ENCODE measurements around the gene MTUS2. TPM values are rescaled to one million over a fixed set of nuclear protein-coding genes. Genes with fewer than 3 reads are reported as not detected.
"Not testable (repeated sequence)": the region's sequence is repeated elsewhere in the genome, so short reads cannot be mapped to it uniquely, and the experiment has no call there.

MTUS2 gene
- total RNA-seq, 1 donor from 2014 or later: 5.1 TPM

DNA sequence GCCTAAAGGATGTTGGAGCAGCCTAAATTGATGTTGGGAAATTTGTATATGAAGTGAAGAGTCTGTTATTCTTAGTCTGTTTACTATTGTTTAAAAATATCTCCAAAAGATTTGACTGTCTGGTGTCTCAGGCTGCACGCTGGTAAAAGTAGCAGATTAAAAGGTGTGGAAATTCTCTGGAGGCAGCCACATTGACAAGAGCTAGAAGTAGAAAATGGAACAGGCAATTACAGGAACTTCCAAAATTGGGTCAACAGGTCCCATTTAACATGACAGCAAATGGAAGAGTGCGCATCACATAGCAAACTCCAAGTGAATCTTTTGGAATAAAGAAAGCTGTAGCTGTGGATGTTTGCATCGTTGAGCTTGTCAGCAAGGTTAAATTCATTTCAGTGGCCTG, 138.3 kb downstream of the MTUS2 start:
- DNase-seq (ENCODE audit: low spot score): no peak

DNA sequence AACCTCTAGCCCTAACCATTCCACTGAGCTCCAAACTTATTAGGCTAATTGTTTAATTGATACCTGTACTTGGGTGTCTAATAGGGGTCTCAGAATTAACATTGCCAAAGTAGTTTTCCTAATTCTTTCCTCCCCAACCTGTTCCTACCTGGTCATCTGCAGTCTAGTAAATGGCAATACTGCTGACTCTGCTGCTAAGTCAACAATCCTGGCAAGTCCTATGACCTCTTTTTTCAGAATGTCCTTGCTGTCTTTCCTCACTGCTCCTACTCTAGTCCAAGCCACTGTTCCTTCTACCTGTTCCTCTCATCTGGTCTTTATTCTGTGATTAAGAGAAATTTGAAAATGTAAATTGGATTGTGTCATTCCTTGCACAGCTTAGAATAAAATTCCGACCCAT, 143.9 kb downstream of the MTUS2 start:
- no peak for DNase-seq (ENCODE audit: low spot score)

DNA sequence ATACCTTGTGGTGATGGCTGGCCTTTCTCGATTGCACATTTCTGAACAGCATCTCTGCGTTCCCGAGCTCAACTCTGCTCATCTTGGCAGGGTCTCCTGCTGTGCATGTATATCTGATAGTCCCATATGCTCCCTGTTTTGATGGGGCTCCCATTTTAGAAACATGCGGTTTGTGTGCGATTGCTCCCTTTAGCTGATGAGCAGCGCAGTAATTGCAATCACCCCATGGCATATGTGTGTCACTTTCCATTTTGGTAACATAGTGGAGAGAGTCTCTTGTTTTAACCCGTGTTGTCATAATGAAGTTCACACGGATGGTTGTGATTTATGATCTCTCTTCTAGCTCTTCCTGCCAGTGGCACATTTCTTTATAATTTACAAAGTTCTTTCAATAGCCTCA, 144.7 kb downstream of the MTUS2 start:
- no peak for DNase-seq (ENCODE audit: low spot score)

DNA sequence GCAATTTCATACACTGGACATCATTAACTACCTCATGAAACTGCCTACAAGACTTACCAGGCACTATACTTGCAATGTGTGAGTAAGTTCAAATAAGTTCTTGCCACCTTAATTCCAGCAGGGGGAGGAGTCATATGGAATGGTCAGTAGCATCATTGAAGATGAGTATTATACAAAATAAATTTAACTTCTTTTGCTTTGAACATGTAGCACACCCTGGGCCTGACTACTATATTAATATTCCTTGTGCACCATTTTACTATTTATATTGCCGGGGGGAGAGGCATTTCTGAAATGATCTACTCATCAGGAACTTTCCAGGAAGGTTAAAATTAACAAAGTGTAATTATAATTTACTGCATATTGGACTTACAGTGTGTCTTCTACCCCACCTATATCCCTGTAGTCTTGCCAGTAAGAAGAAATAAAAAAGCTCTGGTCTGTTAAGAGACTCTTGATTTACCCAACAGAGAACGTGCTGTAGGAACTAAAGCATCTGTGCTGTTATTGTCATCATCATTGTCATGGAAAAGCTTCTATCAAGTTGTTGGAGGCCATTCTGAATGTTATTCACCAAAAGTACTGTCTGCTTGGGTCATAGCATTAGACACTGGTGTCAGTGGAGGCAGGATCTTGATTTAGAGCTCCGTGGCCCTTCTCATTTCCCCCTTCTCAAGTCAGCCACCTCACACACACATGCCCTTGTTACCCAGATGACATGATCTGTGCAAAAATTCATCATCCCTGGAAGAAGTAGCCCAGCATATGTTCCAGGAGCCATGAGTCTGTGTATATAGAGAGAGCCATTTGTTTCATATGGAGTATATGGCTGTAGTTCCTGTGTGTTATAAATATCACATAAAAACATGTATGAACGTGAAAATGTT, 147.1 kb downstream of the MTUS2 start:
- DNase-seq (ENCODE audit: low spot score): no peak

DNA sequence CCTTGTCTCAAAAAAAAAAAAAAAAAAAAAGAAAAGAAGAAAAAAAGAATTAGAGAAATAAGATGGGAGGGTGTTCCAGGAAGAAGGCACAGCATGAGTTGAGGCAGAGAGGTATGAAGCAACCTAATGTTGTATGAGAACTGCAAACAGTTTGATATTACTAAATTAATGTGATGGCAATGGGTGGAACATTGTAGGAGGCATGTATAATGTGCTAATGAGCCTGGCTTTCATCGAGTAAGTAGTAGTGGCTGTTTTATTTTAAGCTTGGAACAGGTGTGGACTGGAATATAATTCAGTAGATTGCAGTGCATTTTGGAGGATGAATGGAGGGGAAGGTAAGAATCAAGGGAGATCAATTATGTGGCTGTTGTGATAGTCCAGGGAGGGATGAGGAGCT, 156.1 kb downstream of the MTUS2 start:
- DNase-seq (ENCODE audit: low spot score): no peak

DNA sequence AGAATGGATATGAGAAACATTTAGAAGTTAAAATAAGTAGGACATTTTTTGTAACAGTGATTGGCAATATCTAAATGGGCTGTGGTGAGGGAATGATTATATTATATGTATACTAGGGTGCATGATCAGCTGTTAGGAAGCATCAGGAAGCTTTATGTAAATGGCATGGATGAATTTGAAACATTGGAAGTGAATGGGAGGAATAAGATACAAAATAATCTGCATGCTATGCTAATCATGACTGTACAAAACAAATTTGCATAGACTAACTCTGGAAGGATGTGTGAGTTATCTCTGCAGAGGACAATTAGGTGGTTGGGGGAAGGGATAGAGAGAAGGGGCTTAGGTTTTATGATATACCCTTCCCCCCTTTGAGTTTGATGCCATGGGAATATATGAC, 156.5 kb downstream of the MTUS2 start:
- no peak for DNase-seq (ENCODE audit: low spot score)

DNA sequence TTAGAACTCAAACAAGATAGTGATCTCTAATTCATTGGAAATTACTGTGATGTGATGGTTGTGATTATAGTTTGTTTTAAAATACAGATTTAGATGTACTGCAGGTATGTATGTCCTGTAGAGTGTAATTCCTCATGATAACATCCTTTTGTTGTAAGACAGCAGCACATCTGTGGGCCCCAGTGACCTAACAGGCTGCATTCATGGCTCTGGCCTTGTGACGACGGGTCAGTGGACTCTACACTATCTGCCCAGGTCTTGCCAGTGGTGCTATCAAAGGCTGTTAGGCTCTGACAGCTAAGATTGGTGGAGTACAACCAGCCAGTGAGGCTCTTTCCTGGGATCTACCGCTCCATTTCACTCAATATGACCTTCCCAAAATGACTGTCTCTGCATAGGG, 158.4 kb downstream of the MTUS2 start:
- DNase-seq (ENCODE audit: low spot score): no peak

DNA sequence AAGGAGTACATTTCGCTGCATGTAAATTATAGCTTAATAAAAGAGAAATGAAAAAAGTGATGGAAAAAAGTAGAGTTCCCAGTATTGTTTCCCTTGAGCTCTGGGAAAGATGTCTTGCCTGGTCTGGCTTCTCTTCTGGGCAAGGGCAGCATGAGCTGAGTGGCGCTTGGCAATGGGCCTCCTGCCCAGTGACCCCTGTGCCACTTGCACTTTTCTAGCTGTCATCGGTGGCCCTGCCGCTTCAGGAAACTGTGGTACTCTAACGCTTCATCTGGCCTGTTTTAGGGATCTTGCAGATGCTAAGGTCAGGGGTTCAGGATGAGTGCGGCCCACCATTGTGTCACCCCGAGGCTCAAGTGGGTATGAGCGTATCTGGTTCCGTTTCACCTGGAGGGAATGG, 161.4 kb downstream of the MTUS2 start:
- no peak for DNase-seq (ENCODE audit: low spot score)

DNA sequence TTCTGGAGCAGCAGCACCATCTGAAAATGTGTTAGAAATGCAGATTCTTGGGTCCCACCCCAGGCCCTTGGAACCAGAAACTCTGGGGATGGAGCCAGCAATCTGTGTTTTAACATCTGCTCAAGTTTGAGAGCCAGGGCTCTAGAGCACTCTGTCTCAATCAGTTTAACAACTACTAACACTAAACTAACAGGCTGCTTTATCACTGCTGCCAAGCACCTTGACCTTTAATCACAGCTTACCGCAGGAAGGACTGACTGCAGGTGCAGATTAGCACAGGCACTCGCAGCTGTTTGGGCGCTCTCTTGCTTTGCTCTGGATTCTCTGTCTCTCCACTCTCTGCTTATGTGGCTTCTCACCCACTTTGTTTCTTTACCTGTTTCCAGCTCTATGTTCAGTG, 163.5 kb downstream of the MTUS2 start:
- no peak for DNase-seq (ENCODE audit: low spot score)

DNA sequence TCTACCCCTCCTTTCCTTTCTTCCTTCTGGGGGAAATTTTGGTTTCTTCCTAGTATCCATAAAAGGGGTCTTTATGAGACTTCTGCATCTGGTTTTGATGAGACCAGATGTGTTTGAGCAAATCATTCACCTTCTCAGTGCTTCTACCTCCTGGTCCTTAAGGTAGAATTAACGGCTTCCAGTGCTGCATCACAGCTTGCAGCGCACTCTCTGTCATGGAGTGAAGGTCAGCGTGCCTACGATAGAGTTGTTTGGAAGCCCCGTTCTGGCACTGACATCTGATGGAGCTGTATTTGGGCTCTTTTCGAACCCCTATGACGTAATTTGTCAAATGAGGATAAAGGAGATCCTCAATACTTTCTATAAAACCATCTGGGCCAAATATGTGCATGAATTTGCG, 164.2 kb downstream of the MTUS2 start:
- DNase-seq (ENCODE audit: low spot score): no peak

DNA sequence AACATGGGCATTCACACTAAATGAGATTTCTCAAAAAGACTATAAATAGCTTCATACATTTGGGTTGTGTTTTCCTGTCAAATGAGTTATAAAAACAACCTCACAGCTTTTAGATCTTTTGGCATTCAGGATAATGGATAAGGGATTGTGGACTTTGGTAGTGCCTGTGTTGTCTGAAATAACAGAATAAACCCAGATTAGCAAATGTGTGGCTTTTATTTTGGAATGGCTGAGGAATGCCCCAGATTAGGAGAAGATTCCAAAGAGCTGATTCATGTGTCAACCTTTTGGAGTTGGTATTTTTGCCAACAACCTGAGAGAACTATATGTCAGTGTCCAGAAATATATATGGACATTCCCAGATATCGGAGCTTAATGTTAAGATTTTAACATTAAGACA, 164.7 kb downstream of the MTUS2 start:
- DNase-seq (ENCODE audit: low spot score): no peak

DNA sequence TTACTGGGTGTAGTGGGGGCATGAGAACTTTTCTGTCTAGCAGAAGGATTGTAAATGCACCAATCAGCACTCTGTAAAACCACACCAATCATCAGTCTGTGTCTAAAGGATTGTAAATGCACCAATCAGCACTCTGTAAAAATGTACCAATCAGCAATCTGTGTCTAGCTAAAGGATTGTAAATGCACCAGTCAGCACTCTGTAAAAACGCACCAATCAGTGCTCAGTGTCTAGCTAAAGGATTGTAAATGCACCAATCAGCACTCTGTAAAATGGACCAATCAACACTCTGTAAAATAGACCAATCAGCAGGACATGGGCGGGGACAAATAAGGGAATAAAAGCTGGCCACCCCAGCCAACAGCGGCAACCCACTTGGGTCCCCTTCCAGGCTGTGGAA, 170.2 kb downstream of the MTUS2 start:
- DNase-seq (ENCODE audit: low spot score): not testable (repeated sequence)

DNA sequence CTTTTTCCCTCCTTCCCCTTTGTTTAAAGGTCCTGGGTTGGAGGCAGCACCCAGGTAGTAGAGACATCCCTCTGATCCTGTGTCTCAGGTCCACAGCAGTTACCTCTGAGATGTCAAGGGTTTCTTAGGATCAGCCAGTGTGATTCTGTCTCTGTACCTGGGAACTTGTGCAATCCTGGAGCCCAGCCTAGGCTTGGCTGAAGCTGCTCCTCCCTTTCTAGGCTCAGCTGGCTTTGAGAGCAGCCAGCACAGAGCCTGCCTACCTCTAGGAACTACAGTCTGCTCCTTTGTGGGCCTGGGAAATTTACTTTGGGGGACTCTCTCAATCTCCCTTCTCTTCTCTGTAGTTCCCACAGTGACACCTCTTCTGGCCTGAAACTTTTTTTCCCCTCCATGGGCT, 171.6 kb downstream of the MTUS2 start:
- DNase-seq (ENCODE audit: low spot score): no peak

DNA sequence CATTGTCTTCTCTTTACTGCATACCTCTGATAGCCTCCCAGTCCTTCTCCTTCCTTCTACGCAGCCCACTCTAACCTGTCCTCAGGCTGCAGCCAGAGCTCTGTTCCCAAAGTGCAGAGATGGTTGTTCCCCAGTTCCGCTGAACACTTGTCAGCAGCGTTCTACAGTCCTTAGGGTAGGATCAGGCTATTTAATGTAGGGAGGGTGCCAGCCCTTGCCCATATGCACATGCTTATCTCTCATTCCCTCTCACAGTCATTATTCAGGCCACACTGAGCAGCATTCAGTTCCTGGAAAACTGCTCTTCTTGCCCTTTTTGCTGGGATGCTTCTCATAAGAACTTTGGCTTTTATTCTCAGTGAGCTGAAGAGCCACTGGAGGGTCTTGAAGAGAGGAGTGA, 180.7 kb downstream of the MTUS2 start:
- DNase-seq (ENCODE audit: low spot score): no peak

DNA sequence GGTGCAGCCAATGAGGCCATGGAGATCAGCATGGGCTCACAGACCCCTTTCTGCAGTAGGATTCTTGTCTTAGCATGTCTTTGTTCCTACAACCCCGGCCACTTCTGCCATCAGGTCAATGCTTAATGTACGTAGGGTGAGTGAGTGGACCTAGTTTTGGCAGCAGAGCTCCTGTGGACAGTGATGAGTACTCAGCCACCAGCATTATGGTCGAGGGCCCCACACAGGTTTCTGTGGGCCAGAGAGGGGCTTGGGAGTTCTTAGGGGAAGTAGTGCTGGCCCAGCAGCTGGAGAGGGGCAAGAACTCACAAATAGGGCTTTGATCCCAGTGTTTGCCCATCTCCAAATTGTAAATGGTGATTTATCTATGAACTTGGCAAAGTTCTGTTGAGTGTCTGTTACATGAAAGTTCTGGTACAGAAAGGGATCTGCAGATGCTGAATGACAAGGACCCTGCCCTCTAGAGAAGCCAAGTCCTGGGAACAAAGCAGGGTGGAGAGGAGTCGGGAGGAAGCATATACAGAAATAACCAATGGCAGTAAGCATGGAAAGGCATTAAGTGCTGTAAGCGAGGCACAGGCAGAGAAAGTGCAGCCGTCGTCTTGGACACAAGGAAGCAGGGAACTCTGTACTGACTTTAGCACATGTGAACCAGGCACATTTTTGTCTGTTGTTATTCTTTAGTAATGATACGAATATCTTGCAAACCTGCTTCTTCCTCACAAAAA, 185.1 kb downstream of the MTUS2 start:
- no peak for DNase-seq (ENCODE audit: low spot score)

DNA sequence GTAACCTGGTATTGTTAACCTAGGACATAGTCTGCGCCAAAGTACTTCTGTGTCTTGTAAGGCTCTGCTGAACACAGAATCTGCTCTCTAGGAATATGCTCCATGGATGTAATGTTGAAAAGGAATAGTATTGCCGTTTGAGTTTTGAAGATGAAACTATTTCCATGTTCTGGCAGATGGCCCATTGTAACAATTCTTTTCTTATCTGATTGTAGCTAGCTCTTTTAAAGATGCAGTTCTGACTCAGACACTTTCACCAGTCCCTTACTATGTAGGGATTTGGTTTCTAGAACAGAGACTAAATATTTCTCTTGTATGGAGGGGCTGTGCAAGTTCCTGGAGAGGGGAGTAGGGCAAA, 185.6 kb downstream of the MTUS2 start:
- DNase-seq (ENCODE audit: low spot score): no peak

DNA sequence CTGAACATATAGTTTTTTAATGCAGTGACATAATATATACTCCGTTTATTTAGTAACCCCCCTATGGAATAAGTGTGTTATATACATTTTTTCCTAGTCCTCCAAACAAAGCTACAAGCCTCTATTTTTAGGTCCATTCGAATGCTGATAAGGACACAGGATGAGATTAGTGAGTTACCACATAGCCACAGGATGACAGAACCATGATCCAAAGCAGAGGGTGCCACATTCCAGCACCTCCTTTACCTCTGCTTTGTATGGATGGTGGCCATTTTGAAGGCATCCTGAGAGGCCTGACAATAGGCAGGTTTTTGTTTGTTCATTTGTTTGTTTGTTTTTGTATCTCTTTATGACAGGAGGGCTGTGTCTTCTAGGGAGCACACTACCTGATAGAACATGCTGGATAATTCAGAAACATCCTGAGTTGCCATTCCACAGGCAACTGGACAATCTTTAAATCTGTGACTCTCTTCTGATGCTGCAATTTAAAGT, 186.3 kb downstream of the MTUS2 start:
- no peak for DNase-seq (ENCODE audit: low spot score)

DNA sequence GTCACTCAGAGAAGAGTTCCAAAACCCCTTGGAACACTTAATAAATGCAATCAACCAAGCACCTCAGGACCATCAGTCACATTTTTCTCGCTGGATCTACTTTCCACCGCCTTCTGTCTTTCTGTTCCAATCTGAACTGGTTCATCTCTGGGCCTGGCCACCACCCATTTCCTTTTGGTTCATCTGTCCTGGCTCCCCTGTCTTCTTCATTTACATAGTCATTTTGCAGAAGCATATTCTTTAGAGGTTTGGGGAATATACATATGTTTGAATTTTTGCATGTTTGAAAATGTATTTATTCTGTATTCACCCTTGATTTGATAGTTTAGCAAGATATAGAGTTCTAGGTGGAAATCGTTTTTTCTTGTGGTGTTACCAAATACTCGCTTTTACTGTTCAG, 188.2 kb downstream of the MTUS2 start:
- no peak for DNase-seq (ENCODE audit: low spot score)

DNA sequence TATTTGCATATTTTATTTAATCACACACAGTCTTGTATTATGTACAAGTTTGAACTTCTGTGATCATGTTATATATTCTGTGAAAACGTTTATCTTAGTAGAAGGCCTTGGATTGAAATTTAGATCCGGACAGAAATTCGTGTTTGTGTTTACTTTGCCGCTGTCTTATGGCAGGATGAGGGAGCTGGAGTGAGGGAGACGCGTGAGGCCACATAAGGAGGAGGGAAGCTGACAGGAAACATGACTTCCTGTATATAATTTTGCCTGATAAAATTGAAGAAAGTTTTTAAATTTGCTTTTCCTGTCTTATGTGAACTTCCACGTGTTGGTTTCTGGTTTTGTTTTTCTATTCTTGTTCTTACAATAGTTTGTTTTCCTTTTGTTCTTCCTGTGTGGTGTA, 200.2 kb downstream of the MTUS2 start:
- DNase-seq (ENCODE audit: low spot score): no peak

DNA sequence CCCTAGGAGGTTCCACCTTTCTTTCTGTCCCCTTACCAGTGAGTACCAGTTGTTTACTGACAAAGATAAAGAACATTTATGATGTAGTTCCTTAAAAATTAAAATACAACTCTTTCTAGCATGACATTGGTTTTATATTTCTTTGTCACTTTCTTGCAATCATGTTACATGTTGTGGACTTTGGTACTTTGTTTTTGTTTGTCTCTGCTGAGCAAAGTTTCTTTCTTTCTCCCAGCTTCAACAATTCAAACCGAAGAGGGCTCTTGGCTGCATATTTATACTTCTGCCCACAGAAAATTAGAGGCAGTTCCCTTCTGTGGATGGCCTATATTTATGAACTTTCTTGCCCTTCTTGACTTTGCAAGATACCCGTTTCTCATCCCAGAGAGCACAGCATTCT, 201.2 kb downstream of the MTUS2 start:
- DNase-seq (ENCODE audit: low spot score): no peak

DNA sequence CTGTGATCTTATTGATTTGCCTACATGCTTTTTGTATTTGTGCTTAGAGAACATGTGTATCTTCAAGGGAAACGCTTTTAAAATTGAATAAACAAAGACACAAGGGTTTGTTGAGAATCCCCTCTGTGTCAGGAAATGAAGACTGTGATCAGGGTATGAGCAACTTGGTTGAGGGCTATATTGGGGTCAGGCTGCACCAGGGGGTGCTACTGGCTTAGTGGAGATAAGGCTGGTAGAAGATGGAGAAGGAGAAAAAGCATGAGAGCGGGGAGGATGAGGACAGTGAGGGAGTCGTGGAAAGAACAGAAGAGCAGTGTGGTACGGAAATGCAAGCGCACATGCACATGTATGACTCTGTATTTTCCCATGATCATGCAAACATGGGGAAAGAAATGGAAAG, 201.6 kb downstream of the MTUS2 start:
- DNase-seq (ENCODE audit: low spot score): no peak

DNA sequence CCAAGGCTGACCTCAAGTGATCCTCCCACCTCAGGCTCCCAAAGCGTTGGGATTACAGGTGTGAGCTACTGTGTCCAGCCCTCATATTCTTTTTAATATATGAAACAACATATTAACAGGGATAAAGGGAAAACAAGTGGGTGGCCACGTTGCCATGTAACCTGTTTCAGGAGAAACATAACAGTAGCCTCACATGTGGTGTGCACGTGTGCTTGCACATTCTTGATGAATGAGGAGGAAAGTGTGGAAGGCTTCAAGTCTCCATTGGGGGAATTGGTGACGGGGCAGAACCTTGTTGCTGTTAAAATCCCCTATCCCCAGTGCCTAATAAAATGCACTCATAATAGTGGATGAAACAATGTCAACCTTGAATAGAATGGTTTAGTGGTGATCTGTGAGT, 202.3 kb downstream of the MTUS2 start:
- DNase-seq (ENCODE audit: low spot score): no peak

DNA sequence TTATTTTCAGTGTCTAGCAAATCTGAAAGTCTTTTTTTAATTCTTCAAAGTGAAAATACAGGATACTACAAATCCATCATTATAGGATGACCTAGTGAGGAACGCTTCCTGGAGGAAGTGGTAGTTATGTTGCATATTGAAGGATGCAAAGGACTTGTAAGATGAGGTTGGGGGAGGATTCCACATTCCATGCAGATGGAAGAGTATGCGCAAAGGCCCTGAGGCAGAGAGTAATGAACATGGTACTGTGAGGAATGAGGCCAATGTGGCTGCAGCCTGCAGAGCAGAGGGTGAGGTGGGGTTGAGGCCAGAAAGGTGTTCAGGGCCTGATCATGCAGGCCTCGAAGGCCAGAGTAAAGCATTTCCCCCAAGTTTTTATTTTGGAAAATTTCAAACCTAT, 202.8 kb downstream of the MTUS2 start:
- DNase-seq (ENCODE audit: low spot score): no peak
